HG02870 (cell line): ENCODE measurements around the gene DNPEP.

Experiments
- ATAC-seq: cut with Tn5 transposase; IDR thresholded peaks from one replicate; pipeline ENCODE4 v1.9.1; 2021; ENCODE audit warnings: mild to moderate bottlenecking, moderate library complexity; ENCODE audit not compliant: unreplicated experiment

DNPEP gene

DNA sequence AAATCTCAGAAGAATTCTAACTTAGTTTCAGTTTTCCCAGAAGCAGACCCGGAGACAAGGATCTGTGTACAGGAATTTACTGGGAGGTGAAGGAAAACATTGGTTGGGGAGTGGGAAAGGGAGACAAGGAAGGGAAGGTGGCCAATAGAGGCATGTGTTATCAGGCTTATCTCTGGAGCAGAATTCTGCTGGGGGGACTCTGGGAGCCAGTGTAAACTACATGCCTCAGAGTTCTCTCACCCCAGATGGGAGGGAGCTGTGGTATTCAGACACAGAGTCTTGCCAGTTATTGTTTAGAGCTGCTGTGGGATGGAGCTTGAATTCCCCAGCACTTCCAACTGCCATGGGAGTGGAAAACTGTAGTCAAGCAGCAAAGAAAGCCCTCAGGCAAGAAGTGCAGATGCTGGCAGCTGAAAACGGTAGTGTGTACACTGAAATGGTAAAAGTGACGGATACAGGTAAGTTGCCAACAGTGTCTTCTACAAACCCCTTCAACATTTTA, 19.0 kb downstream of the DNPEP start:
- ATAC-seq = no peak

DNA sequence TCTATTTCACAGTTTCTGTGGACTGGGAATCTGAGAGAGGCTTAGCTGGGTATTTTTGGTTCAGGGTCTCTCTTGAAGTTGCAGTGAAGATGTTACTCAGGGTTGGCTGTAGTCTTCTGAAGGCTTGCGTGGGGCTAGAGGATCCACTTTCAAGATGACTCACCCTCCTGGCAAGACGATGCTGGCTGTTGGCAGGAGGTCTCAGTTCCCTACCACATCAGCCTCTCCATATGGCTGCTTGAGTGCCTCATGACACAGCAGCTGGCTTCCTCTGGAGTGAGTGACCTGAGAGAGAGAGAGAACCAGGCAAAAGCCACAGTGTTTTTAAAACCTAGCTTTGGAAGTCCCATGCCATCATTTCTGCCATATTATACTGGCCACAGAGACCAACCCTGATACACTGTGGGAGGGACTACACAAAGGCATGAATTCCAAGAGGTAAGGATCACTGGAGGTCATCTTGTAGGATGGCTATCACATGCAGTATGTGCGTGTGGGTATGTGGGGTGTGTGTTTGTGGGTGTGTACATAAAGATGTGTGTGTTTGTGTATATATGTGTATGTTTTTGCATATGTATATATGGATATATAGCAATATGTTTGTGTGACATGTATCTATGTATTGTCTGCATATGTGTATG, 25.1 kb downstream of the DNPEP start:
- peak; percentile 63 for ATAC-seq

DNA sequence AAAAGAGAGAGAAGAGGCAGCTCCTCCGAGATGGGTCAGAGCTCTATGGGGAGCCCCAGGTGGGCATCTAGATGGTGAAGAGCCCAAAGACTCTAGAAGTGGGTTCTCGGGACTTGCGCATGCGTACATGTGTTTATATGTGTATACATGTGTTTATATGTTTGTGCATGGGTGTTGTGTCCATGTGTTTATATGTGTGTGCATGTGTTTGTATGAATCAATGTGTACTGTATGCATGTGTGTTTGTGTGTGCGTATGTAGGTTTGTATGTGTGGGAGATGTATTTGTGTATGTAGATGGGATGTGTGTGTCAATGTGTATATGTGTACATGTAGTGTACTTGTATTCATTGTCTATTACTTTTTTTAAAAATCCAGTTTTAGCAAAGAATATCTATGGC, 25.6 kb downstream of the DNPEP start:
- ATAC-seq = no peak

DNA sequence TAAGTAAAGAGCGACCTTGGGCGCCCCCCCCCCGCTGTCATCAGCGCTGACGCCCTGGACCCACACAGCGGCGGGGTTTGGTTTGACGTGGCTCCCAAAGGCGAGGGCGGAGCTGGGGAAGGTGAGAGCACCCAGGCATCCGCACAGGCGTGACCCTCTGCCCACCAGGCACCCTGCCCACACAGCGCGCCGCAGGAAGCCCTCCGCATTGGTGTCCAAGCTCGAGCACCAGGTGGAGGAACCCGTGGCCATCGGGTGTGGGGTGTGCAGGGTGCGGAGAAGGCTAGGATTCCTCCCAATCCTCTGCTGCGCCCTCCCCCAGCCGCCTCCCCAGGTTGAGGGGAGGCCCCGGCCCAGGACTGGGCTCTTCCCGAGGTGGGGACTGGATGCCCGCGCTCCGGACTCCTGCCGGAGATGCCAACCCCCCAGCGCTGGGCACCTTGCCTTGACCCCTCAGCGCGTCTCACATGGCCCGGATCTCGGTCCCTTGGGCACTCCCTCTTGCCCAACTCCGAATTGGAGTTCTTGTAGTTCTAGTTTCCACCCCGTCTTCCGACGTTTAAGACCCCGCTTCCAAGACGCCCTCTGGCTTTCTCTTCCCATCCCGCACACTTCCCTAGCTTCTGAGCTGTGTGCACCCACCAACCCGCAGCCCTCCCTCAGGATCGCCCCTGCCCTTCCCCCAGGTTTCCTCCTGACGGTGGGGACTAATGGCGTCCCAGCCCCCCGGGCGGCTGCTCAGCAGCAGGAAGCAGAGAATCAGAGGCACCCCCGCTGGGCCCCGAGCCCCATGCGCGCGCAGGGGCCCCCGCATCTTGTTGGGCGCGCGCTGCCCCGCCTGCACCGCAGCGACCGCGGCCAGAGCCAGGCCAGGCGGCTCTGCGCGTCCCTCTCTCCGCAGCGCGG, 29.3 kb downstream of the DNPEP start:
- ATAC-seq = no peak

DNA sequence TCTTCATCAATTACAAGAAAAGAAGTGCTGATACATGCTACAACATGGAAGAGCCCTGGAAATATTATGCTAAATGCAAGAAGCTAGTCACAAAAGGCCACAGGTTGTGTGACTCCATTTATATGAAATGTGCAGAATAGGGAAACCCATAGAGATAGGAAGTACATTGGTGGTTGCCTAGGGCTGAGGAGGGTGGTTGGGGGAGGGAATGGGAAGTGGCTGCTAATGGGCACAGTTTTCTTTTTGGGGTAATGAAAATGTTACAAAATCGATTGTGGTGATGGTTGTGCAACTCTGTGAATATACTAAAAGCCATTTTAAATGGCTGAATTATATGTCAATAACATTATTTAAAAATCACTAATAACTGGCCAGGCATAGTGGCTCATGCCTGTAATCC, 30.9 kb downstream of the DNPEP start:
- ATAC-seq = no peak

DNA sequence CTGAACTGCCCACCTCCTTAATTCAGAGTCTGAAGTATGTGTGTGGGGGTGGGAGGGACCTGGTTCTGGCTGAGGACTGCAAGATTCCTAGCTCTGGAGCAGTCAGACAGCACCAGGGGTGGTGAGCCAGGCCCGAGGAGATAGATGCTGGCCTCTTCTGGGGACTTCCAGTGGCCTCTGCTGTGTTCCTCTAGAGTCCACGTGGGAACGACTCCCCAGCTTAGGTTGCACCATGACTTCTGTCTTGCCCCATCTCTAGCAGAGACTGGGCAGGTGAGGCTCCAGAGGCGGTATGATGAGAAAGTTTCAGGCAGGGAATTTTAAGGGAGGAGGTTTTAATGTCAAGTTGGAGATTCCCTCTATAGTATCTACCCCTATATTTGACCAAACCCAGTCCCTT, 33.1 kb downstream of the DNPEP start:
- ATAC-seq = no peak

DNA sequence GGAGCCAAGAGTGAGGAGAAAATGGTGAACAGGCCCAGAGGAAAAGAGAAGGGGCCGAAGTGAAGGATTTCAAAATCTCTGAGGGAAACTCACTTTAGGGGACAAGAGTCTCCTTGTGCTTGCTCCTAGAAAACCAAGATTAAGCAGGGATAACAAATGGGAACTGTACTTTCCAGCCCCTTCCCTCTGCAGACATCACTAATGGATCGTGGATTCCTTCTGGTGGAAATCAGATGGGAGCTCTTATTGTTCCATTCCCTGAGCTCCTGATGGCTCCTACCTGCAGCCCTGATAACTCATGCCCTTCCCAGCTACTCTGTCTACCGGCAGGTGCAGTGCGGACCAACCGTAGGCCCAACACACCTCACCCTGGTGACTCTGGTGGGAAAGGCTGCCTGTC, 34.6 kb downstream of the DNPEP start:
- no peak for ATAC-seq

DNA sequence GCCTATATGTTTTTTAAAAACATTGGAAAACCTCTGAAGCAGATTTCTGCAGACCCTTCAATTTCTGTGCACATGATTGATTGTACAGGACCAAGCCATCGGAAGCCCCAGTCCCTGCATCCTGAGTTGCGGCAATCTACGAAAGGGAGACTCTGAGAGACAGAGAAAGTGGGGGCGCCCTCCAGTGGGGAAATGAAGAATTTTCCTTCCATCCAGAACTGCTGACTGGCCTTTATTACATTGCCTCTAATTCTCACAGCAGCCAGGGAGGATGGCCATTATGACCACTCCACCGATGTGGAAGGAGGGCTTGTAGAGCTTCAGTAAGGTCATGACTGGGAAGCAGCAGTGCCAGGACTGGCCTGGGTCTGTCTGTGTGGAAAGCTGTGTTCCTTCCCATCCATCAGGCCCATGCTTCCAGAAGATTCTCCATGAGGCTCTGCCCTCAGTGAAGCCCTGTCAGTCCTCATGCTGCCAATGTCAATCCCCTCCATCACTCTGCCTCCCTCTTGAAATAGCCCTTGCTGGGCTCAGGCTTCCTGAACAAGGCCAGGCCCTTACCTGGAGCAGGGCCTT, 35.2 kb downstream of the DNPEP start:
- ATAC-seq = no peak

DNA sequence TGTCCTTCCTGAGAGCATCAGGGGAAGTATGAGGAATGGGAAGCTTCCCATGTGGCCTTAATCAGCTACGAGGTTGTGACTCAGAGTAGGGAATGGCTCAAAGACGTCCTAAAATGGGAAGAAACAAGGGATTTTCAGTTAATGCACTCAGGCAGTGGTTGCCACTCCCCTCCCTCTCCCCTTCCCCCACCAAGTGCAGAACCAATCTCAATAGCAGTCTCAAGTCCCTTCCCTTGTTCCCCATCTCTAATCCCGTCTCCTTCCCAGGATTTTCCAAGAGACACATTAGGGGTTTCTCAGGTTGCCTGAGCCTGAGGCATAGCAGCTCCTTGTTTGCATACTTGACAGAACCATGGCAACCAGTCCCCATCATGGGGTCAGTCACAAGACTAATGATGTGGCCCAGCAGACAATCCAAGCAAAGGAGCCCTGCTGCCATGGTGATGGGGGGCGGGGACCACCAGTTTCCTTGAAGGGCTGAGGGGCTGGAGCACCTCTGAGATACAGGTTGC, 36.9 kb downstream of the DNPEP start:
- no peak for ATAC-seq

DNA sequence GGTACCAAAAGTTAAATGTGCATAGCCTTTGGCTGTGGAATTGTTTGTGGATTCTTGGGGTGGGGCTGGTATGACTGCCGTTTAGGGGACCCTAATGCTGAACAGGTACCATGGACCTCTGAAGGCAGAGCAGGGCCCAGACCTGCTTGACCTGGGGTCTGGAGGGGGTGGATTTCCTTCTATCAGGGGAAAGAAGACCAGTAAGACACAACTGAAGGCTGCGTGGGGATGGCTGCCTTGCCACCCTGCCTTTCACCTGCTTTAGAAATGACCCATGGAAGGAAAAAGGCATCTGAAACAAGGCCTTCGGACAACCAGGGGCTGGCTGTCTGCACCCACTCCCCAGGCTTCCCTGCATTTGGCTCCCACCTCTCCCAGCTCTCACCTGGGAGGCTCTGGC, 37.5 kb downstream of the DNPEP start:
- ATAC-seq = no peak

DNA sequence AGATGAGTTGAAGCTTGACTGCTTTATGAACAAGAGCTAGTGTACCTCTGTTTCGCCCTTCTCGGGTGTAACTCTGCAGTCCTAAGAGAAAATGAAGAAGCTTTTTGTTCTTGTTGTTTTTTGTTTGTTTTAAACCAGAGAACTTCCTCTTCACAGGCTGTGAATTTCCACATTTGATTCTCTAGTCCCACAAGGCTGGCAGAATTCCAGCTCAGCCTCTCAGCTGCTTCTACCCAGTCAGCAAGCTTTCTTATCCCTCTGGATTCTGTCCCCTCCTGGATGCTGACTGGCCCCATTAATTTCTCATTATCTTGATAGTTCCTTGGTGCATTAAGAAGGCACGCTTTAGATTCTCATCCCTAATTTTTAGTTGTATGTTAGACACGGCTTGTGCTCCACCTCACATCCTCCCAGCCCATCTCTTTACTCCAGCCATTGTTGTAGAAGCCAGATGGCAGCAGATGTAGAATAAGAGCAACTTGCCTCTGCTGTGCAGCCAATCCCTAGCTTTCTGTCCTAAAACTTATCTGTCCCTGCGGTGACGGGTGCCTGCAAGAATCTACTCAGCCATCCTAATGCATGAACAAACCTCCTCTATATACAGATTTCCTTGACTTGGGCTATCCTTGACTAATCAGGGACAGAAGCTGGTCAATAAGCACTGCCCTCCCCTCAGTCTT, 42.8 kb downstream of the DNPEP start:
- no peak for ATAC-seq

DNA sequence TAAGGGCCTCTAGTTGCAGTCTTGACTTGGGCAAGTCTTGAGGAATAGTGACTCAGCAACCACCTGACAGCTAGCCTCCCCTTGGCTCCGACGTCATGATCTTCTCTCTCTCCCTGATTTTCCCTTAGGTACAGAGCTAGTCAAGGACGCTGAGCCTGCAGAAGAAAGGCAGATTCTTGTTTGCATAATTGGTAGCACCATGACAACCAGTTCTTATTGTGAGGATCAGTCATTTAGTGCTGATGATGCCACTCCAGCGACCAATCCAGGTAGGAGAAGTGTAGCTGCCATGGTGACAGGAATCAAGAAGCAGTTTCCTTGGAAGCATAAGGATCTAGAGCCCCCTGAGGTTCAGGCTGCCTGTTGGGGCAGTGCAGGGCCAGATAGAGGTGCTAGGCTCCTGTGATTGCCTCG, 52.3 kb downstream of the DNPEP start:
- ATAC-seq = no peak

DNA sequence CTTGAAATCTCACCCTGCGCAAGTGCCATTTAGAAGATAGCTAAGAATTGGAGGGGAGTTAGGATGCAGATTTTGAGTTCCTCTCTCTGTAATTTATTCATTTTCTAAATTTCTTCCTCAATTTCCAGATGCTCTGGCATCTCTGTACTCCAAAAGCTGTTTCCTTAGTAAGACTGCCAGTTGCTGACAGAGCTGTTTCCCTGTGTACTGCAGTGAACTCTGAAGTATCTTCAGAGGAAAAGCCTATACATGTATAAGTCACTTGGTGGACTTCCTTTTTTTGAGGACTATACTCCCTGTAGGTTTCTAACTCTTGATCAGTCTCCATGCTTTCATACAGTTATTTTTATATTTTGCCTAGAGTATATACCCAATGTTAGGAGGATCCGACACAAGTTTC, 53.6 kb downstream of the DNPEP start:
- no peak for ATAC-seq

DNA sequence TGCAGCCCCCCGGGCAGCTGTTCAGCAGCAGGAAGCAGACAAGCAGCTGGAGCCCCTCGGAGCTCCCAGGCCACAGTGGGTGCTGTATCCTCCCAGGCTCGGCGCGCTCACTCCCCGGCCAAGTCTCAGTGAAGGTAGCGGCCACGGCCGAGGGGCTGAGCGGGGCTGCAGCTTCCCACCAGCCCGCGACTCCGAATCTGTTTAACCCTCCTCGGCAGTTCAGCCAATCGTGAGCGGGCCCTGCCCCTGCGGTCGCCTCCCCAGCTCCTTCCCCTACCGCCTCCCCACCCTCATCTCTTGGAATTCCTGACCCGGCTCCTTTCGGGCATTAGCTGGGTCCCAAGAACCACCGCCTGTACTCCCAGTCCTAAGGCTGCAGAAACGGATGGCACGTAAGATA, 55.2 kb downstream of the DNPEP start, which contains the start of gene RESP18:
Gene RESP18, minus strand, starts transcription at position 203 of the 400 bp plus-strand sequence.
- no peak for ATAC-seq

DNA sequence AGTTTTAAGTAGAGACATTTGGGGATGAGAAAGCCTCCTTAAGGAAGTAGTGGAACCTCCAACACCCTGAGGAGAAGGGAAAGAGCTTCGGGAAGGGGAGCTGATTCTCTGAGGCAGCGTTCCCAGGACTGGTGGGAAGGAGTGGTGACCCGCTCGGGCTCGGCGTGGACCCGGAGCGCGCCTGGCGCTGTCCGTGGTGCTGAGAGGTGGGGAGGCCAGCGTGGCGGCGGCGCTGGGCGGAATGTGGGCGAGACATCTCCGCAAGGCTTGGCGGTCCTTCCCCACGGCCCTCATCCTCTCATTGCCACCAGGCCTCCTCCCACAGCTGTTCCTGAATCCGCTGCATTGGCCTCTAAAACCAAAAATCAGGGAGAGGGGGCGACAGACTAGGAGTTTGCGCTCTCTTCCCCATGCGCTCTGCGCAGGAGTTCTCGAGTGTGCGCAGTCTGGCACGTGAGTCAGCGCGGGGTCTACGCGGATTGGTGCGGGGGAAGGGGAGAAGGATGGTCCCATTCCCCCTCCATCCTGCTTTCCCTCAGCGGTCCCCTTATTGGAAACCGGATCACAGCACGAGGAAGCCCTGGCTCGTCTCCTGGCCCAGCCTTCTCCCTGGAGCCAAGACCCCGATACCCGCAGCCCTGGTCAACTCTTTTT, 56.0 kb downstream of the DNPEP start:
- ATAC-seq = no peak

DNA sequence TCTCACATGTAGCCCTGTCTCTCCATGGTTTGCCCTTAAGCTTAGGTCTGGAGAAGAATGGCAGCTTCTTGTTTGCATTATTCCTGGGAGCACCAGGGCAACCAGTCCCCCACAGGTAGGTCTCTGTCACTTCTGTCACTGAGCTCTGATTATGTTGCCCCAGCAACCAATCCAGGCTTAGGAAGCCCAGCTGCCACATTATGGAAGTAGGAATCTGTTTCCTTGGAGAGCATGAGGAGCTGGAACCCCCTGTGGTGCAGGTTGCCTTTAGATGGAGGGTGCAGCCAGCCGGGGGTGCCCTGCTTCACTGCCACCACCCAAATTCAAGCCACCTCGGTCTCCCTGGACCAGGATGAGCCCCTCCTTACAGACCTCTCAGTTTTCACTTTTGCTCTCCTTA, 60.0 kb downstream of the DNPEP start:
- no peak for ATAC-seq

DNA sequence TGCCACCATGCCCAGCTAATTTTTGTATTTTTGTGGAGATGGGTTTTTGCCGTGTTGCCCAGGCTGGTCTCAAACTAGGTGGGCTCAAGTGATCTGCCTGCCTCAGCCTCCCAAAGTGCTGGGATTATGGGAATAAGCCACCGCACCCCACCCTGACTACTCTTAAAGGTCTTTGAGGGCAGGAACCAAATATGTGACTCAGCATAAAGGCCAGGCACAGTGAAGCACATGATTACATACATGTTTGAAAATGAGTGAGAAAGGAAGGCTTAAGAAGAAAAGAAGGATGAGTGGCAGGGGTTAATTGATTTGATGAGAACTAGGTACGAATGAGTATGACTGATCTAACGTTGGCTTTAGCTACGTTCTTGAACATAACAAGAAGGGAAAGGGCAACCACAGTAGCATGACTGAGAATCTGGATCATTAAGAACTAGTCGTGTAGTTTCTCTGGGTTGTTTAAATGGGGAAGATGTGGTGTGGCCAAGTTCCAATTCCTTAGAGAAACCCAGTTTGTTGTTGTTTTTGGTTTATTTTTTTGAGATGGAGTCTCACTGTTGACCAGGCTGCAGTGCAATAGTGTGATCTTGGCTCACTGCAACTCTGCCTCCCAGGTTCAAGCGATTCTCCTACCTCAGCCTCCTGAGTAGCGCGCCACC, 61.9 kb downstream of the DNPEP start:
- no peak for ATAC-seq

DNA sequence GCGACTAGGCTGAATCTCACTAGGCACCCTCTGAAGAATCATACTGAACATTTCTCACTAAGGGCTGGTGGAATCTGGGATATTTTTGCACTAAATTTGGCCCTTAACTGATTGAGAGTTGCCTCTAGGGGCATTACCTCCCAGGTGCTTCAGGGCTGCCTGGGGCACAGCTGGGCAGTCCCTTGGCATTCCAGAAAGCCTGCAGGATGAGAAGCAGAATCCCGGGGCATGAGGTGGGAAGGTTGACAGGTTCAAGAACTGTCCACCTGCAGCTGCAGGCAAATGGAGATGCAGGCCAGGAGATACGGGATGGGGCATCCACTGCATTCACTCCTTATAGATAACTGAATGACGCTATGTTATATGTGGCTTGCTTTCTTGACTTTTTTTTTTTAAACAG, 62.6 kb downstream of the DNPEP start:
- no peak for ATAC-seq

DNA sequence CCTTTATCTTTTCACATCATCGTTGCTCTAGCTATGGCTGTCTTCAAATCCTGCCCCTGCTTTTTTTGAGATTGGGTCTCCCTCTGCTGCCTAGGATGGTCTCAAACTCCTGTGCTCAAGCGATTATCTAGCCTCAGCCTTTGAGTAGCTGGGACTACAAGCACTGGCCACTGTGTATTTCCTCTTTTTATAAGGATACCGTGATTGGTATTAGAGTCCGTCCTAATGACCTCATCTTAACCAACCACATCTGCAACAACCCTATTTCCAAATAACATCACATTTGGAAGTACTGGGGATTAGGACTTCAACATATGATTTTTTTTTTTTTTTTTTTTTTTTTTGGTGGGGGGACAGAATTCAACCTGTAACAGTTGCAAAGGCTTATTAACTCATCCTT, 64.3 kb downstream of the DNPEP start:
- ATAC-seq = no peak
